ENCODE results near the gene PTDSS2. TPM values are rescaled to one million over a fixed set of nuclear protein-coding genes. Genes with fewer than 3 reads are reported as not detected.

PTDSS2 gene
- total RNA-seq, 3 donors from 2014 or later: 25.7 to 30.9 (median 29.1) TPM

DNA sequence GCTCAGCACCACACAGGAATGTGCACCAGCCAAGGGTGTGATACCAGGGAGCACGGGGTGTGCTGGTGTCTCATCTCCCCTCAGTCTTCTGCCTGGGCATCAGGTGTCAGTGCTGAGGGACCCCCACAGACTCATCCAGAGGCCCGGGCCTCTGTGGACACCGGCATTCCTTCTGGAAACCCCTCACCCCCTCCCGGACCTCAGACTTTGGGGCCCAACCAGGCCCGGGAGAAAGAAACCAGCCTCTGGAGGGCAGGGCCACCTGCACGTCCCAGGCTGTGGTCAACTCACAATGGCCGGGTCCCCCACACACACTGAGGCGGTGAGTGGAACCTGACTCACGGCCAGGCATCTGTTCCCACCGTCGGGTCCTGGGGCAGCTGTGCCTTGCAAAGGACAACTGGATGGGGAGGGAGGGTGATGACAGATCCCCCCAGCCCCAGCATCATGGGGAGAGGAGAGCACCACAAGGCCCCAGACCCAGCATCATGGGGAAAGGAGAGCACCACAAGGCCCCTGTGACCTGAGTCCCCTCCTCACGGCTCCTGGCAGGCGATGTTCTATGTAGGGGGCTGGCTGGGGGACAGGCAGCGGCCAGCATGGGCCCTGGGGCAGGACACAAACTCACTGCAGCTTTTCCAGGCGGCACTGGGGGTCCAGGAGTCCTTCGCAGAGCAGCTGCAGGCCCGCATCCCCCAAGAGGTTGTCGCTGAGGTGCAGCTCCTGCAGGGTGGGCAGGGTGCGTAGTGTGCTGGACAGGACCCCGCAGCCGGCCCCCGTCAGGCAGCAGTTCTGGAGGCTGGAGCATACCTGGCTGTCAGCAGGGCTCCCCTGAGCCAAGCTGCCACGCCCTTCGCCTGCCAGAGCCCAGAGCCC, 49.4 kb downstream of the PTDSS2 start:
- DNase-seq (no peak), ATAC-seq (no peak)
- no peak overlapping the region for H3K4me3 Mint-ChIP-seq
- H3K36me3 Mint-ChIP-seq (ENCODE audit: insufficient read depth): peaks cover 29% of the 10 kb centered on the region
- H3K27me3 Mint-ChIP-seq (ENCODE audit: low read depth): no peaks in the 10 kb centered on the region
- H3K4me1 Mint-ChIP-seq (ENCODE audit: low read depth): peaks cover 8% of the 10 kb centered on the region
- H3K9me3 Mint-ChIP-seq: no peaks in the 10 kb centered on the region

- H3K27me3 Mint-ChIP-seq (ENCODE audit: low read depth): no peaks in the 10 kb centered on the region
- ATAC-seq (no peak), DNase-seq (no peak)
- no peak overlapping the region for H3K4me3 Mint-ChIP-seq
- peaks cover 21% of the 10 kb centered on the region for H3K4me1 Mint-ChIP-seq (ENCODE audit: low read depth)
- H3K36me3 Mint-ChIP-seq (ENCODE audit: insufficient read depth): peaks cover 24% of the 10 kb centered on the region
- no peaks in the 10 kb centered on the region for H3K9me3 Mint-ChIP-seq
These were observed 51.1 kb downstream of the PTDSS2 start for GRCh38 chr11:501001-501682.

DNA sequence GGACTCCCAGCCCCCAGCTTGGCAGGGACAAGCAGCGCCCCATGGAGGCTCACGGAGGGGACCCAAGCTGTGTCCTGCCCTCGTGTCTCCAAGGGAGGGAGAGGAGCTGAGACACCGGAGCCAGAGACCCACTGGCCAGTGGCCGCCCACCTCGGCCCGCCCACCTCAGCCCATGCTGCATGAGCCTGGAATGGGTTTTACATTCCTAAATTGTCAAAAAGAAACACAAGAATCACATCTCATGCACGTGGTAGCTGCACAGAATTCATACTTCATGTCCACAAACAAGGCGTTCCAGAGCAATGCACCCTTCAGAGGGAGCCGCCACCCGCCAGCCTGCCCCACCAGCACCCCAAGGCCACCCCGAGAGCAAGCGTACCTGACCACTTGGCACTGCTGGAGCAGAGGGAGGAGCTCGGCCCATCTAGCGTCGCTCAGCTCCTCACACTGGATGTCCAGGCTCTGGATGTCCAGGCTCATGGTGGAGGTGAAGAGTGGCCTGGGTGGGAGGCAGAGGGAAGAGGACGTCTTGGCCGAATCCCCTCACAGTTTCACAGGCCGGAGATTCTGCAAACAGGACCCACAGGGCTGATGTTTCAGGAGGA, 51.7 kb downstream of the PTDSS2 start:
- Mint-ChIP-seq H3K36me3 (ENCODE audit: insufficient read depth) (peaks cover 25% of the 10 kb centered on the region), H3K4me3 (no peak overlapping the region), H3K9me3 (no peaks in the 10 kb centered on the region), H3K4me1 (ENCODE audit: low read depth) (peaks cover 22% of the 10 kb centered on the region), H3K27me3 (ENCODE audit: low read depth) (no peaks in the 10 kb centered on the region)
- ATAC-seq (no peak), DNase-seq (no peak)

GRCh38 chr11:502288-503178, 52.5 kb downstream of the PTDSS2 start:
- ATAC-seq: no peak
- Mint-ChIP-seq H3K9me3 (no peaks in the 10 kb centered on the region), H3K27me3 (ENCODE audit: low read depth) (no peaks in the 10 kb centered on the region), H3K4me3 (no peak overlapping the region), H3K36me3 (ENCODE audit: insufficient read depth) (peaks cover 17% of the 10 kb centered on the region), H3K4me1 (ENCODE audit: low read depth) (peaks cover 22% of the 10 kb centered on the region)
- no peak for DNase-seq

DNA sequence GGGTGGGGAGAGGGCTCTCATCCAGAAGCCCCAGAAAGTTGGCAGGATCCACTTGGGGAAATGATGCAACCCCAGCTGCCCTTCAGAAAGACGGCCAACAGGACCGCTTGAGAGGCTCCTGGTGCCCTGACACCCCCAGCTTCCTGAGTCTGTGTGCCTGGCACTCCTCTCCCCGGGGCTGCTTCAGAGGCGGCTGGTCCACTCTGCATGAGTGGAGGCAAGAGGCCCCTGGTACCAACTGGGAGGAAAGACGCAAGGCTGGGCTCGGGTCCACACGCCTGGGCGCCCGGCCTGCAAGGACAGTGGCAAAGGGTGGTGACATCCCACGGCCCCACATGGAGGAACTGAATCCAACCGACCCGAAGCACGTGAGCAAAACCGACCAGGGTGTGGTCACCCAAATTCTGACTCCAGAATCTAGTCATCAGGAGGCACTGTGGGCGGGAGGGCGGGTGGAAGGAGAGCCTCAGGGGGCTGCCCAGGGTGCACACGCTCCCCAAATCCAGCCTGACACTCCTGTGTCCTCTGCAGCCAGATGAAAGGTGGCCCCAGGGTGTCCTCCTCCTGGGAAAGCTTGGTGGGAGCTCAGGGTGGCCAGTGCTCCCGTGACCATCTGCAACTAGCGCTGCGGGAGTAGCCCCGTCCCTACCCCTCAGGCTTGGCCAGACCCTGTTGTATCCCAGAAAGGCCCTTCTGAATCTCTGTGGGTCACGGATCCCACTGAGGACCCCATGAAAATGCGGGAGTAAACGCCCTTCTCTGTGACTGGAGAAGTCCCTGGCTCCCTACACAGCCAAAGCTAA, 53.3 kb downstream of the PTDSS2 start:
- ATAC-seq (no peak), DNase-seq (no peak)
- Mint-ChIP-seq H3K36me3 (ENCODE audit: insufficient read depth) (peaks cover 11% of the 10 kb centered on the region), H3K9me3 (no peaks in the 10 kb centered on the region), H3K27me3 (ENCODE audit: low read depth) (no peaks in the 10 kb centered on the region), H3K4me3 (peak overlapping the region; percentile 45), H3K4me1 (ENCODE audit: low read depth) (peaks cover 24% of the 10 kb centered on the region)

DNA sequence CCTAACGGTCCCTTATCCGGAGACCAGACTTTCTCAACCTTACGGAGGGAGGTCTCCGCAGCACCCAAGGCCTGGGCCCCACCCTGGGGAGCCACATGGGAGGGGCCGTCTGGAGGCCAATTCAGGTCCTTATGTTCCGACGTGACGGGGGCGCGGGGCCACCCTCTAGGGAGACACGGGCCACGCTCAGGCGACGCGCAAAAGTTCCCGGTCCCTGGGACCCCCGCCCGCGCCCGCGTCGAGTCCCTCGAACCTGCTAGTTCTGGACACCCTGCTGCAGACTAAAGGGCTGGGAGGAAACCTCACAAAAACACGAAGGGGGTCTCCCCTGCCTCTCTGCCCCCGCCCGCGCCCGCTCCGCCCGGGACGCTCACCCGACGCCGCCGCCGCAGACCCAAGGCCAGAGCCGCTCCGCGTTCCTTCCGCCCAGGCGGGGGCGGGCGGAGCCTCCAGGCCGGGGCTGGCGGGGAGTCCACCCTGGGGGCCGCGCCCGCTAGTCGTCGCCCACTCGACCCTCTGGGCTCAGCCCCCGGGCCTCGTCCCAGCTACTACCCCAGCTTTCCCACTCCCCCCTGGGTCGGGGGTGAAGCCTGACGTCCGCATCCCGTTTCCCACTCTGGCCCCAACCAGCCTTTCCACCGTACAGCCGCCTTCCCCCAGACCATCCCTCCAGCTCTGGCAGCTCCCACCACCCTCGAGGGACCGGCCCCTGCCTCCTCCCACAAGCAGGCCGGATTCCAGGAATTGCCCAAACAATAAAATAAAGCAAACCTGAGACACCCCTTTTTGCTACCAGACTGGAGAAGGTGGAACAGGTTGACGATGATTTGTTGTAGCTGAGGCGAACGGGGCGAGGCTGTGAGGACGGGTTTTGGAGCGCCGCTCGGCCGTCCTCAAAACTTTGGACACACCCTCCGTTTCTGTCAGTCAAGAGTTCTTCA, 54.2 kb downstream of the PTDSS2 start:
- Mint-ChIP-seq H3K9me3 (no peaks in the 10 kb centered on the region), H3K27me3 (ENCODE audit: low read depth) (no peaks in the 10 kb centered on the region), H3K4me1 (ENCODE audit: low read depth) (peaks cover 24% of the 10 kb centered on the region), H3K36me3 (ENCODE audit: insufficient read depth) (peaks cover 10% of the 10 kb centered on the region), H3K4me3 (peak overlapping the region; percentile 94)
- no peak for DNase-seq
- no peak for ATAC-seq

DNA sequence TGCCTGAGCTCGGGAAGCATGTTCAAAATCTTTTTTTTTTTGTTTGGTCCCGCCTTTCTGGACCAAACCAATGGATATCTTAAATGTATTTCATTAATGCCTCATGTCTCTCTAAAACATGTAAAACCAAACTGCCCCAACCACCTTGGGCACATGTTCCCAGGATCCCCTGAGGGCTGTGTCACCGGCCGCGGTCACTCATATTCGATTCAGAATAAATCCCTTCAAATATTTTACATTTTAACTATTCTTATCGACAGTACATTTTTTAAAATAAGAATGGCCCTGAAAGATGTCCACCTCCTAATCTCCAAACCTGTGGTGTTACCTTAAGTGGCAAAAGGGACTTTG, 54.9 kb downstream of the PTDSS2 start:
- no peak for ATAC-seq
- Mint-ChIP-seq H3K36me3 (ENCODE audit: insufficient read depth) (peaks cover 13% of the 10 kb centered on the region), H3K9me3 (no peaks in the 10 kb centered on the region), H3K27me3 (ENCODE audit: low read depth) (no peaks in the 10 kb centered on the region), H3K4me1 (ENCODE audit: low read depth) (peaks cover 25% of the 10 kb centered on the region), H3K4me3 (peak overlapping the region; percentile 94)
- DNase-seq: no peak

DNA sequence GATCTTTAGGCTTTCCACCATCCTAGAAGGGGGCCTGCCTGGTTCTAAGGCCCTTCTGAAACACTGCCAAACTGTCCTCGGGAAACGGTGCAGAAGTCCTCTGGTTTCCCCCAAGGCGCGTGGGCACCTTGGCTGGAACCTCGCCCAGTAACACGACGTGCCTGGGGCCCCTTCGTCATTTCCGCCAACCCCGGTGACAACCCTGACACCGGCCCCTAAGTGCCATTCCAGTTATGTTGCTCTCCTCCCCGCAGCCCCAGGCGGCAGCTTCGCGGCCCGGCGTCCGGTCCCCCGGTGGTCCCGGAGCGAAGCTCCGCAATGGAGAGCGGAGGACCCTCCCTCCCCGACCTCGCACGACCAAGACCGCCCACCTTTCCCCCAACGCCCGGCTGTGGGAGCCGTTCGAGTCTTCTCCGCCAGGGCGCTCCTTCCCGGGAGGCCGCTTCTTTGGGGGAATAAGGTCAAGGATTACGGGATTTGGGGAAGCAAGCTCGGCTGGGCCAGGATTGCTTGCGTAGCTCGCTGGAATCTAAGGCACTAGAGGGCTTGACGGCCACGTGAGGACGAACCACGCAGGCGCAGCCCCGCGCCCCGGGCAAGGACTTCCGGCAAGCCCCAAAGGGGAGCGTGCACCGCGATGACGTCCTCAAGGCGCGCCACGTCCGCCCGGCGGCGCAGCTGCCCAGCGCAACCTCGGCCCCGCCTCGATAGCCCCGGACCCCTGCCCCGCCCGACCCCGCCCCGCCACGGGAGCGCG, 56.3 kb downstream of the PTDSS2 start:
- Mint-ChIP-seq H3K36me3 (ENCODE audit: insufficient read depth) (peaks cover 10% of the 10 kb centered on the region), H3K4me1 (ENCODE audit: low read depth) (peaks cover 26% of the 10 kb centered on the region), H3K27me3 (ENCODE audit: low read depth) (no peaks in the 10 kb centered on the region), H3K4me3 (peak overlapping the region; percentile 94), H3K9me3 (no peaks in the 10 kb centered on the region)
- ATAC-seq: peak; percentile 78 to 81
- DNase-seq: peak; percentile 97

GRCh38 chr11:506995-507726, 57.1 kb downstream of the PTDSS2 start, which contains the start of gene RNH1:
Gene RNH1, minus strand, starts transcription at chr11:507242. Its CDS starts 5,080 bp downstream, at chr11:502162.
- DNase-seq (peak; percentile 100), ATAC-seq (peak; percentile 77 to 81)
- H3K9me3 Mint-ChIP-seq: no peaks in the 10 kb centered on the region
- no peaks in the 10 kb centered on the region for H3K27me3 Mint-ChIP-seq (ENCODE audit: low read depth)
- peak within 1 kb of the TSS; percentile 94 for H3K4me3 Mint-ChIP-seq
- H3K36me3 Mint-ChIP-seq (ENCODE audit: insufficient read depth): peaks cover 13% of the 10 kb centered on the region
- peaks cover 26% of the 10 kb centered on the region for H3K4me1 Mint-ChIP-seq (ENCODE audit: low read depth)

- H3K4me3 Mint-ChIP-seq: peak overlapping the region; percentile 94
- no peaks in the 10 kb centered on the region for H3K9me3 Mint-ChIP-seq
- H3K36me3 Mint-ChIP-seq (ENCODE audit: insufficient read depth): peaks cover 18% of the 10 kb centered on the region
- DNase-seq: no peak
- no peak for ATAC-seq
- H3K27me3 Mint-ChIP-seq (ENCODE audit: low read depth): no peaks in the 10 kb centered on the region
- peaks cover 24% of the 10 kb centered on the region for H3K4me1 Mint-ChIP-seq (ENCODE audit: low read depth)
These were observed 57.8 kb downstream of the PTDSS2 start for GRCh38 chr11:507727-508515.

GRCh38 chr11:508956-509355, 58.9 kb downstream of the PTDSS2 start:
- DNase-seq (no peak), ATAC-seq (no peak)
- H3K4me3 Mint-ChIP-seq: peak overlapping the region; percentile 4
- no peaks in the 10 kb centered on the region for H3K27me3 Mint-ChIP-seq (ENCODE audit: low read depth)
- H3K4me1 Mint-ChIP-seq (ENCODE audit: low read depth): peaks cover 18% of the 10 kb centered on the region
- peaks cover 18% of the 10 kb centered on the region for H3K36me3 Mint-ChIP-seq (ENCODE audit: insufficient read depth)
- no peaks in the 10 kb centered on the region for H3K9me3 Mint-ChIP-seq
